ENCODE results near the gene HCRTR1. TPM values are rescaled to one million over a fixed set of nuclear protein-coding genes. Genes with fewer than 3 reads are reported as not detected.

The HCRTR1 gene
- total RNA-seq, 2 experiments from 2014 or later: not detected

DNA sequence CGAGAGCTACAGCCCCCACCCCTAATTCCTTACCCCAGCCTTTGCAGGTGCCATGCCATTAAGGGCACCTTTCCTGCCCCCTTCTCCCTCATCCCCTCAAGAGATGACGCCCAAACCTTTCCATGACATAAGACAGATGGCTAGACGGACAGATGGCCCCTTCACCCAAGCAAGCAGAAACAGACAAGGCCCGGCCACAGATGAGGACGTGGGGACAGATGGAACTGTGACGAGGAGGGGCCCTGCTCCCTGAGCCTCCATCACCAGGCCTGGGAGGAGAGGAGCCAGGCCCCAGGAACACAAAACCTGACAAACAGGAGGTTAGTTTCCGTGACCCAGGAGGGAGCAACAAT is 51.9 kb downstream of the HCRTR1 start:
- no peak for DNase-seq
- Mint-ChIP-seq H3K4me3 (no peak overlapping the region), H3K36me3 (ENCODE audit: low read depth) (no peaks in the 10 kb centered on the region), H3K27me3 (ENCODE audit: low read depth) (peaks cover 19% of the 10 kb centered on the region), H3K27ac (no peak overlapping the region), H3K4me1 (ENCODE audit: low read depth) (peaks cover 6% of the 10 kb centered on the region), H3K9me3 (ENCODE audit: insufficient read depth) (no peaks in the 10 kb centered on the region)
- CTCF ChIA-PET: interaction anchor here (1.3 to 3.0 kb wide), 4 partner anchors 36 to 119 kb away, joined by 4 to 21 read pairs (median 8); no protein-coding TSS in a partner anchor
- ATAC-seq: no peak
- POLR2A ChIA-PET: interaction anchor here (0.7 kb wide), 1 partner anchor 92 kb away, joined by 3 read pairs; no protein-coding TSS in a partner anchor

DNA sequence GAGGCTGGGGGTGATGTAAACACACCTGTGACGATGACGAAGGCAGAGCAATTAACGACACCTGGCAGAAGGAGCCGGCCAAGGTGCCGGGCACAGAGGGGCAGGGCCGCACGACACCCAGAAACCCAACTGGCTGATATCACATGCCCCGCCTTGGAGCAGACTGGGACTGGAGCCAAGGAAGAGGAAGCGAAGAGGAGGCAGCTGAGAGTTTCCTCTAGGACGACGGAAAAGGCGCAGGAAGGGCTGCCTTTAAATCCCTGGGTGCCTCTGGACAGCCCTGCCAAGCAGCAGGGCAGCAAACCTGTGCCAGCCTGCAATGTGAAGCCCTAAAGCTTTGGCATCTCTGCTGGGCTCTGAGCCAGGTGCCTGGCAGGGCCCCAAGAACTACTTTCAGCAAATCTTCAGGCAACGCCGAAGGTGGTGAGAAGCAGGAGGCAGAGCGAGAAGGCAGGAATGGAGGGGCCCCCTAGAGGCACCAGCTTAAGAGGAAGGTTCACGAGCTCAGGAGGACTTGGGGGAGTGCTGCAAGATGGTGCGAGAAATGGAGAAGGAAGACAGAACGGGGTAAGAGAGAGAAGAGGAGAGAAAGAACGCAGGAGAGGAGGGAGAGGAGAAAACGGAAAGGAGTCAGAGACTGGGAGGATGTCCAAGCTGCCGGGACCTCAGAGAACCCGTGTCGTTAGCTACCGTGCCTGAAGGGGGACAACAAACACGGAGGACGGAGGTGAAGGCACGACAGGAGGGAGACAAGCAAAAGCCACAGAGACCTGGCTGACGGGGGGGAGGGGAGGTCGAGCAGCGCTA is 52.5 kb downstream of the HCRTR1 start:
- Mint-ChIP-seq H3K4me1 (ENCODE audit: low read depth) (peaks cover 6% of the 10 kb centered on the region), H3K9me3 (ENCODE audit: insufficient read depth) (no peaks in the 10 kb centered on the region), H3K27me3 (ENCODE audit: low read depth) (peaks cover 19% of the 10 kb centered on the region), H3K36me3 (ENCODE audit: low read depth) (no peaks in the 10 kb centered on the region), H3K4me3 (peak overlapping the region; percentile 7), H3K27ac (no peak overlapping the region)
- ATAC-seq (peak; percentile 66), DNase-seq (peak; percentile 36)
- ChIA-PET POLR2A (interaction anchor here (0.6 to 1.0 kb wide), 3 partner anchors 26 to 92 kb away, joined by 3 read pairs; no protein-coding TSS in a partner anchor), CTCF (interaction anchor here (0.7 to 3.0 kb wide), 6 partner anchors 35 to 1103 kb away, joined by 3 to 21 read pairs (median 5); no protein-coding TSS in a partner anchor)

DNA sequence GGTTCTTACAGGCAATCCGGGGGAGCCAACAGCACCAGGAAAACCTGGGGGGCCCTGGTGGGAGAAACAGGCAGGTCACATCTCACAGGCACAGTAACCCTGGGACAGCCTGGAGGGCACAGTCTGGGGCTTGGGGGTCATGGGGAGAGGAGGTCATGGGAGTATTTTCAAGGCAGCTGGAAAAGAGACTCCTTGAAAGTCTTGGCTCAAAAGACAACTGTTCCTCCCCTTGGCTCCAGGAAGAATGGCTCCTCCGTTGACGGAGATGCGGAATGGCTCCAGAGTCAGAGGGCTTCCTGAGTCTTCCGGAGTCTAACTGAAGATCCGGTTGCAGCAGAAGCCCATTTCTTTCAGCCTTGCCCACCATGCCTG is 53.1 kb downstream of the HCRTR1 start:
- Mint-ChIP-seq H3K9me3 (ENCODE audit: insufficient read depth) (no peaks in the 10 kb centered on the region), H3K4me1 (ENCODE audit: low read depth) (peaks cover 6% of the 10 kb centered on the region), H3K36me3 (ENCODE audit: low read depth) (no peaks in the 10 kb centered on the region), H3K27ac (no peak overlapping the region), H3K27me3 (ENCODE audit: low read depth) (peaks cover 19% of the 10 kb centered on the region), H3K4me3 (no peak overlapping the region)
- DNase-seq (no peak), ATAC-seq (no peak)
- CTCF ChIA-PET: interaction anchor here (1.0 to 3.0 kb wide), 5 partner anchors 34 to 118 kb away, joined by 4 to 21 read pairs (median 5); no protein-coding TSS in a partner anchor
- POLR2A ChIA-PET: interaction anchor here (0.6 to 1.0 kb wide), 2 partner anchors 26 to 58 kb away, joined by 3 read pairs; no protein-coding TSS in a partner anchor

- no peak for ATAC-seq
- ChIA-PET CTCF (interaction anchor here (1.0 to 3.0 kb wide), 4 partner anchors 8 to 118 kb away, joined by 3 to 21 read pairs (median 7); no protein-coding TSS in a partner anchor), POLR2A (no interaction called here)
- Mint-ChIP-seq H3K27ac (no peak overlapping the region), H3K36me3 (ENCODE audit: low read depth) (no peaks in the 10 kb centered on the region), H3K4me1 (ENCODE audit: low read depth) (peaks cover 6% of the 10 kb centered on the region), H3K27me3 (ENCODE audit: low read depth) (peaks cover 19% of the 10 kb centered on the region), H3K4me3 (no peak overlapping the region), H3K9me3 (ENCODE audit: insufficient read depth) (no peaks in the 10 kb centered on the region)
- DNase-seq: no peak
Measured at GRCh38 chr1:31671147-31671546, 53.7 kb downstream of the HCRTR1 start.

- peaks cover 6% of the 10 kb centered on the region for H3K4me1 Mint-ChIP-seq (ENCODE audit: low read depth)
- DNase-seq: no peak
- no peak for ATAC-seq
- H3K9me3 Mint-ChIP-seq (ENCODE audit: insufficient read depth): no peaks in the 10 kb centered on the region
- no peak overlapping the region for H3K4me3 Mint-ChIP-seq
- ChIA-PET POLR2A (no interaction called here), CTCF (interaction anchor here (1.0 to 3.0 kb wide), 4 partner anchors 9 to 117 kb away, joined by 3 to 21 read pairs (median 7); no protein-coding TSS in a partner anchor)
- peaks cover 19% of the 10 kb centered on the region for H3K27me3 Mint-ChIP-seq (ENCODE audit: low read depth)
- H3K36me3 Mint-ChIP-seq (ENCODE audit: low read depth): no peaks in the 10 kb centered on the region
- peak overlapping the region; percentile 22 for H3K27ac Mint-ChIP-seq
Measured at GRCh38 chr1:31671561-31672201, 54.2 kb downstream of the HCRTR1 start.

- no peak overlapping the region for H3K27ac Mint-ChIP-seq
- CTCF ChIA-PET: interaction anchor here (1.1 to 1.4 kb wide), 2 partner anchors 73 to 116 kb away, joined by 3 read pairs; no protein-coding TSS in a partner anchor
- no peak overlapping the region for H3K4me3 Mint-ChIP-seq
- H3K9me3 Mint-ChIP-seq (ENCODE audit: insufficient read depth): no peaks in the 10 kb centered on the region
- DNase-seq (no peak), ATAC-seq (no peak)
- POLR2A ChIA-PET: no interaction called here
- H3K27me3 Mint-ChIP-seq (ENCODE audit: low read depth): peaks cover 23% of the 10 kb centered on the region
- H3K36me3 Mint-ChIP-seq (ENCODE audit: low read depth): no peaks in the 10 kb centered on the region
- H3K4me1 Mint-ChIP-seq (ENCODE audit: low read depth): peaks cover 6% of the 10 kb centered on the region
Measured at GRCh38 chr1:31672986-31673385, 55.5 kb downstream of the HCRTR1 start.

- ChIA-PET CTCF (interaction anchor here (1.1 to 1.4 kb wide), 2 partner anchors 73 to 115 kb away, joined by 3 read pairs; no protein-coding TSS in a partner anchor), POLR2A (no interaction called here)
- no peak for ATAC-seq
- Mint-ChIP-seq H3K4me3 (no peak overlapping the region), H3K36me3 (ENCODE audit: low read depth) (no peaks in the 10 kb centered on the region), H3K27ac (no peak overlapping the region), H3K27me3 (ENCODE audit: low read depth) (peaks cover 25% of the 10 kb centered on the region), H3K9me3 (ENCODE audit: insufficient read depth) (no peaks in the 10 kb centered on the region), H3K4me1 (ENCODE audit: low read depth) (peaks cover 6% of the 10 kb centered on the region)
- no peak for DNase-seq
Measured at GRCh38 chr1:31673433-31673832, 55.9 kb downstream of the HCRTR1 start.

- Mint-ChIP-seq H3K9me3 (ENCODE audit: insufficient read depth) (no peaks in the 10 kb centered on the region), H3K27me3 (ENCODE audit: low read depth) (peaks cover 21% of the 10 kb centered on the region), H3K4me1 (ENCODE audit: low read depth) (peaks cover 6% of the 10 kb centered on the region), H3K36me3 (ENCODE audit: low read depth) (no peaks in the 10 kb centered on the region), H3K27ac (no peak overlapping the region), H3K4me3 (no peak overlapping the region)
- ChIA-PET CTCF (interaction anchor here (1.1 kb wide), 1 partner anchor 70 kb away, joined by 4 read pairs; no protein-coding TSS in a partner anchor), POLR2A (no interaction called here)
- DNase-seq (no peak), ATAC-seq (no peak)
Measured at GRCh38 chr1:31674626-31675025, 57.1 kb downstream of the HCRTR1 start.

DNA sequence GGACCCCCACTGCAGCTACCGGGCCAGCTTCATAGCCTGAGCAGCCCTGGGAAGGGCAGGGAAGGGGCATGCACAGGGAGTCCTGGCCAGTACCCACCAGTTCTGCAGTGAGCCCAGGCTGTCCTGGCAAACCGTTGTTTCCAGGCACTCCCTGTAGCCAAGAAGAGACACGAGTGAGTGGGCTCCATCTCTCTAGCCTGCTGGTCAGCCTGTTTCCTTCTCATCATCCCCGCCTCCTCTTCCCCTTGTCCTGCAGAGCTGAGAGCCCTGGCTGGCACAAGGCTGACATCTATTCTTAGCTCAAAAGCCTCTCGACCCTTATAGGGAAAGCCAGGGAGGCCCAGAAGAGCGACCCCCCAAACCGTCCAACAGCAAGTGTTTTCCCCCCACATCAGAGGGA is 57.7 kb downstream of the HCRTR1 start:
- Mint-ChIP-seq H3K4me3 (no peak overlapping the region), H3K9me3 (ENCODE audit: insufficient read depth) (no peaks in the 10 kb centered on the region), H3K4me1 (ENCODE audit: low read depth) (peaks cover 5% of the 10 kb centered on the region), H3K36me3 (ENCODE audit: low read depth) (no peaks in the 10 kb centered on the region), H3K27me3 (ENCODE audit: low read depth) (peaks cover 17% of the 10 kb centered on the region), H3K27ac (no peak overlapping the region)
- ChIA-PET CTCF (interaction anchor here (1.1 kb wide), 1 partner anchor 70 kb away, joined by 4 read pairs; no protein-coding TSS in a partner anchor), POLR2A (no interaction called here)
- DNase-seq (no peak), ATAC-seq (no peak)

- Mint-ChIP-seq H3K4me1 (ENCODE audit: low read depth) (peaks cover 2% of the 10 kb centered on the region), H3K27me3 (ENCODE audit: low read depth) (peaks cover 14% of the 10 kb centered on the region), H3K27ac (no peak overlapping the region), H3K36me3 (ENCODE audit: low read depth) (no peaks in the 10 kb centered on the region), H3K4me3 (no peak overlapping the region), H3K9me3 (ENCODE audit: insufficient read depth) (no peaks in the 10 kb centered on the region)
- CTCF ChIA-PET: no interaction called here
- POLR2A ChIA-PET: no interaction called here
- DNase-seq: no peak
- no peak for ATAC-seq
Measured at GRCh38 chr1:31675756-31676155, 58.3 kb downstream of the HCRTR1 start.
